ENCODE results near the gene NEUROD4.

DNA sequence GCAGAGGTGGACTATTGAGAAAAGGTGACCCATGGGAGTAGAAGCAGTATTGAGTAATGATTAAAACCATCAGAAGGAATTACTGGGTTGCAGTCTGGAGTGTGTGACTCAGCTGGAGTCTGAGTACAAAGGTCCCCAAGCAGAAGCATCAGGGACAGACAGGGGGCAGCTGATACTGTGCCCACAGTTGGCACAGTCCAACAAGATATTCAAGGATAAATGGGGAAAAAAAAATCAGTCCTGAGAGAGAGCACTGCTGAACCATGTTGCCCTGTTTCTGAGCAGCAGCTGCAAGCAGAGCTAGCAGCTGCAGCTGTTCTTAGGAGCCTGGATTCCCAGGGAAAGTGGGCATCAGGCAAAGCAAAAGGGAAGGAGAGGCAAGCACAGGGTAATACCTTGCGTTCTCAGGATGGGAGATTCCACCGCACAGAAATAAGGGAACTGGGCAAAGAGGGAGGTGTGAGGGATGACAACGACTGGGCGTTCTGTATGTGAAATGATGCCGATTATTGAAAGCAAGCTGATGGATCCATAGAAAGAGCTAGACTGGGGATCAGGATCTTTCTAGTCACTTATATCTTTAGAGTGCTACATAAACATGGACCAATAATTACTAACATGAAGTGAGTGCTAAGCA, 17.7 kb downstream of the NEUROD4 start:
- TF ChIP-seq, protein P1, sequence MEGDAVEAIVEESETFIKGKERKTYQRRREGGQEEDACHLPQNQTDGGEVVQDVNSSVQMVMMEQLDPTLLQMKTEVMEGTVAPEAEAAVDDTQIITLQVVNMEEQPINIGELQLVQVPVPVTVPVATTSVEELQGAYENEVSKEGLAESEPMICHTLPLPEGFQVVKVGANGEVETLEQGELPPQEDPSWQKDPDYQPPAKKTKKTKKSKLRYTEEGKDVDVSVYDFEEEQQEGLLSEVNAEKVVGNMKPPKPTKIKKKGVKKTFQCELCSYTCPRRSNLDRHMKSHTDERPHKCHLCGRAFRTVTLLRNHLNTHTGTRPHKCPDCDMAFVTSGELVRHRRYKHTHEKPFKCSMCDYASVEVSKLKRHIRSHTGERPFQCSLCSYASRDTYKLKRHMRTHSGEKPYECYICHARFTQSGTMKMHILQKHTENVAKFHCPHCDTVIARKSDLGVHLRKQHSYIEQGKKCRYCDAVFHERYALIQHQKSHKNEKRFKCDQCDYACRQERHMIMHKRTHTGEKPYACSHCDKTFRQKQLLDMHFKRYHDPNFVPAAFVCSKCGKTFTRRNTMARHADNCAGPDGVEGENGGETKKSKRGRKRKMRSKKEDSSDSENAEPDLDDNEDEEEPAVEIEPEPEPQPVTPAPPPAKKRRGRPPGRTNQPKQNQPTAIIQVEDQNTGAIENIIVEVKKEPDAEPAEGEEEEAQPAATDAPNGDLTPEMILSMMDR (IDR thresholded peaks at IDR 0.05; ENCODE audit: low read depth, low read length), result no peak
- TF ChIP-seq EZH2phosphoT487 (IDR thresholded peaks at IDR 0.05; ENCODE audit: low read depth), result no peak
